ENCODE measurements around the gene ATXN1.

The ATXN1 gene

DNA sequence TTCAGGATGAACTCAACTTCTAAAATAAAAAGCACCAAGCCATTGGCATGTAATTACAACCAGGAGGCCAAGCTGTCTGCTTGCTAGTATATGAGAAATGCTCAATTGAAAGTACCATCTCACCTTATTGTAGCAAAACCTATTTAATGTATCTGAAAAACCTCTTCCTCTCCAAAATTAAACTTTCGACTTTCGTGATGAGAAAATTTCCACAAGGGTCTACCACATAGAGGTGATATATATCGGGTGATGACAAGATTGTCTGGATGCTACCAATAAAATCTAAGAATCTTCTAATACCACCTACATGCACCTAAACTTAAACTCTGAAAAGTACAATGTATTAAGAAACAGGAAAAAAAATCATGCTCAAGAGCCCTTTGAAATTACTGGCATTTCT is 74.2 kb downstream of the ATXN1 start:
- no peak for TF ChIP-seq POLR2AphosphoS5 (IDR thresholded peaks at IDR 0.05; ENCODE audit: low read depth)
- no peak for TF ChIP-seq SPI1 (IDR thresholded peaks at IDR 0.05; ENCODE audit: borderline replicate concordance, low read depth)
- no peak for TF ChIP-seq GABPA (IDR thresholded peaks at IDR 0.05; ENCODE audit: low read depth)
- TF ChIP-seq, protein P1, sequence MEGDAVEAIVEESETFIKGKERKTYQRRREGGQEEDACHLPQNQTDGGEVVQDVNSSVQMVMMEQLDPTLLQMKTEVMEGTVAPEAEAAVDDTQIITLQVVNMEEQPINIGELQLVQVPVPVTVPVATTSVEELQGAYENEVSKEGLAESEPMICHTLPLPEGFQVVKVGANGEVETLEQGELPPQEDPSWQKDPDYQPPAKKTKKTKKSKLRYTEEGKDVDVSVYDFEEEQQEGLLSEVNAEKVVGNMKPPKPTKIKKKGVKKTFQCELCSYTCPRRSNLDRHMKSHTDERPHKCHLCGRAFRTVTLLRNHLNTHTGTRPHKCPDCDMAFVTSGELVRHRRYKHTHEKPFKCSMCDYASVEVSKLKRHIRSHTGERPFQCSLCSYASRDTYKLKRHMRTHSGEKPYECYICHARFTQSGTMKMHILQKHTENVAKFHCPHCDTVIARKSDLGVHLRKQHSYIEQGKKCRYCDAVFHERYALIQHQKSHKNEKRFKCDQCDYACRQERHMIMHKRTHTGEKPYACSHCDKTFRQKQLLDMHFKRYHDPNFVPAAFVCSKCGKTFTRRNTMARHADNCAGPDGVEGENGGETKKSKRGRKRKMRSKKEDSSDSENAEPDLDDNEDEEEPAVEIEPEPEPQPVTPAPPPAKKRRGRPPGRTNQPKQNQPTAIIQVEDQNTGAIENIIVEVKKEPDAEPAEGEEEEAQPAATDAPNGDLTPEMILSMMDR (IDR thresholded peaks at IDR 0.05; ENCODE audit: insufficient read depth, low read length), result no peak
- TF ChIP-seq, protein P2, sequence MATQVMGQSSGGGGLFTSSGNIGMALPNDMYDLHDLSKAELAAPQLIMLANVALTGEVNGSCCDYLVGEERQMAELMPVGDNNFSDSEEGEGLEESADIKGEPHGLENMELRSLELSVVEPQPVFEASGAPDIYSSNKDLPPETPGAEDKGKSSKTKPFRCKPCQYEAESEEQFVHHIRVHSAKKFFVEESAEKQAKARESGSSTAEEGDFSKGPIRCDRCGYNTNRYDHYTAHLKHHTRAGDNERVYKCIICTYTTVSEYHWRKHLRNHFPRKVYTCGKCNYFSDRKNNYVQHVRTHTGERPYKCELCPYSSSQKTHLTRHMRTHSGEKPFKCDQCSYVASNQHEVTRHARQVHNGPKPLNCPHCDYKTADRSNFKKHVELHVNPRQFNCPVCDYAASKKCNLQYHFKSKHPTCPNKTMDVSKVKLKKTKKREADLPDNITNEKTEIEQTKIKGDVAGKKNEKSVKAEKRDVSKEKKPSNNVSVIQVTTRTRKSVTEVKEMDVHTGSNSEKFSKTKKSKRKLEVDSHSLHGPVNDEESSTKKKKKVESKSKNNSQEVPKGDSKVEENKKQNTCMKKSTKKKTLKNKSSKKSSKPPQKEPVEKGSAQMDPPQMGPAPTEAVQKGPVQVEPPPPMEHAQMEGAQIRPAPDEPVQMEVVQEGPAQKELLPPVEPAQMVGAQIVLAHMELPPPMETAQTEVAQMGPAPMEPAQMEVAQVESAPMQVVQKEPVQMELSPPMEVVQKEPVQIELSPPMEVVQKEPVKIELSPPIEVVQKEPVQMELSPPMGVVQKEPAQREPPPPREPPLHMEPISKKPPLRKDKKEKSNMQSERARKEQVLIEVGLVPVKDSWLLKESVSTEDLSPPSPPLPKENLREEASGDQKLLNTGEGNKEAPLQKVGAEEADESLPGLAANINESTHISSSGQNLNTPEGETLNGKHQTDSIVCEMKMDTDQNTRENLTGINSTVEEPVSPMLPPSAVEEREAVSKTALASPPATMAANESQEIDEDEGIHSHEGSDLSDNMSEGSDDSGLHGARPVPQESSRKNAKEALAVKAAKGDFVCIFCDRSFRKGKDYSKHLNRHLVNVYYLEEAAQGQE (IDR thresholded peaks at IDR 0.05; ENCODE audit: insufficient replicate concordance, low read depth), result no peak
- Histone ChIP-seq H3K4me3 (replicated peaks; ENCODE audit: insufficient read depth, low read length) (no peak overlapping the region), H3K27ac (replicated peaks) (peak overlapping the region; percentile 54), H3K27me3 (ENCODE audit: insufficient read depth, poor library complexity, severe bottlenecking) (no peaks in the 10 kb centered on the region)
- no peak for DNase-seq (ENCODE audit: low read depth in 1 of 2, low spot score in 1 of 2)

DNA sequence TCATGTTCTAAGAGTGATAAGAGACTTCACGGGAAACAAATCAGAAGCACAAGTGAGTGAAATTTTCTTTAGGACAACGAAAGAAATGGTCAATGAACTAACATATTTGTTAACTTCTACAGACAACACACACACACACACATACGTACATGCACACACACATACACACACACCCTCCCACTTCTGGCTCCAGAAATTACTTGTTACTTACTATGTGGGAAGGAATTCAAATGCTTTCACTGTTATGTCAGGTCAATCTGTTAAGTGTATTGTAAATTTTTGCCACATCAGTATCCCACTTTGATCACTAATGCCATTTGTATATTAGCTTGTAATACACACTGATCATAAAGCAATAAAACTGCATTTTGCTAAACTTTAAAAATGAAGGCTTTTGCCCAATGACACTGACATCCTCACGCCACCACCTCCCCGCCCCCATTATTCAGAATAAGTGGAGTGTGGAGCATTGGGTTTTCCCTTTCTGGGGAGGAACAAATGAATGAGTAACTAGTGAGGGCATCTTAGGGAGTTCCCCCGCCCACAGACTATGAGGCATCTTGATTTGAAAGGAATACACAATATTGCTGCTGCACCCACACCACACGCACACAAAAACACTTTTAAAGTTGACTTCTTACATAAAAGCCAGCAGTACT is 76.2 kb downstream of the ATXN1 start:
- Histone ChIP-seq H3K4me3 (replicated peaks; ENCODE audit: insufficient read depth, low read length) (no peak overlapping the region), H3K27ac (replicated peaks) (peak overlapping the region; percentile 50), H3K27me3 (ENCODE audit: insufficient read depth, poor library complexity, severe bottlenecking) (no peaks in the 10 kb centered on the region)
- no peak for DNase-seq (ENCODE audit: low read depth in 1 of 2, low spot score in 1 of 2)
- no peak for TF ChIP-seq GABPA (IDR thresholded peaks at IDR 0.05; ENCODE audit: low read depth)
- TF ChIP-seq, protein P2 (IDR thresholded peaks at IDR 0.05; ENCODE audit: insufficient replicate concordance, low read depth), result no peak
- TF ChIP-seq, protein P1 (IDR thresholded peaks at IDR 0.05; ENCODE audit: insufficient read depth, low read length), result no peak
- TF ChIP-seq POLR2AphosphoS5 (IDR thresholded peaks at IDR 0.05; ENCODE audit: low read depth), result no peak
- no peak for TF ChIP-seq SPI1 (IDR thresholded peaks at IDR 0.05; ENCODE audit: borderline replicate concordance, low read depth)

DNA sequence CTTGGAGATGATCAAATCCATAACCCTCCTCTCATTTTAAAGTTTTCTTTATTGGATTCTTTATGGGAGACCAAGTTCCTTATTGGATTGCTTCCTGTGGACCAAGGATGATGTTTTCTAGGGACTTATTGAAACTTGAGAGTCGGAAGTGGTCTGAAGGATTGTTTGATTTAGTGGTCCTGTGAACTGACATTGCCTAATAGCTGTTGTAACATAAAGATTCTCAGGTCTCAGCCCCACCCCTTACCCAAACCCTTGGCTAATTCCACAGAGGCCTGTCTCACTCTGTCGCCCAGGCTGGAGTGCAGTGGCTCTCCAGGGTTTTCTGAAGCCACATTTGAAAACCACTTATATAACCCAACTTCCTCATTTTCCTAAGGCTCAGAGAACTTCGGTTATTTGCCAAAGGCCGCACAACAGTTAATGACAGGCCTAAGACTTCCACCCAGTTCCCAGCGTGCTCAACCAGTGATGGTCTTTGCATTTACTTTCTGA is 77.0 kb downstream of the ATXN1 start:
- H3K27ac ChIP-seq (replicated peaks), result peak overlapping the region; percentile 50
- DNase-seq (ENCODE audit: low read depth in 1 of 2, low spot score in 1 of 2), result peak; percentile 94 to 95
- TF ChIP-seq, protein P2 (IDR thresholded peaks at IDR 0.05; ENCODE audit: insufficient replicate concordance, low read depth), result no peak
- TF ChIP-seq SPI1 (IDR thresholded peaks at IDR 0.05; ENCODE audit: borderline replicate concordance, low read depth), result peak; percentile 91
- H3K4me3 ChIP-seq (replicated peaks; ENCODE audit: insufficient read depth, low read length), result no peak overlapping the region
- H3K27me3 ChIP-seq (ENCODE audit: insufficient read depth, poor library complexity, severe bottlenecking), result no peaks in the 10 kb centered on the region

All from HL-60 (cell line).